ENCODE results near the gene MYO9A.

DNA sequence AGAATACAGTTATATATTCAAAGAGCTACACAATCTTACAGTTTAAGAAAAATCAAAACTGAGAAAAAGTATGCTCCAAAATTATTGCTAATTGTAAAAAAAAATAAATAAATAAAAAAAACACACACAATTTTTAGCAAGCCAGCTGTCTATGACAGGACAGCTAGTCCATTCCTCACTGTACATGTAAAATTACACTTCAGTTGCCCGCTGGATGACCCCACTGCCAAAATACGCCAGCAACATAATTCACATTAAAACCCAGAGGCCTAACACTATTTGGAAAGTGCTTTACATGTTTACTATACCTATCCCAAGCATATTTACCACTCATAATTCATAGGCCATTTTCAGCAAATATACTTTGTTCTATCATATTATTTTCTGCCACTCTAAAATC lies 5.8 kb downstream of the MYO9A start:
- TF ChIP-seq POLR2A (IDR thresholded peaks at IDR 0.05; ENCODE audit: low read depth, low read length) (no peak), TAF1 (IDR thresholded peaks at IDR 0.05; ENCODE audit: borderline replicate concordance, low read depth, low read length) (no peak), POLR2AphosphoS5 (IDR thresholded peaks at IDR 0.05; ENCODE audit: low read depth, low read length) (no peak)

All from GM12892 (cell line).